ENCODE data around the gene DNAJC8.

DNAJC8 gene

DNA sequence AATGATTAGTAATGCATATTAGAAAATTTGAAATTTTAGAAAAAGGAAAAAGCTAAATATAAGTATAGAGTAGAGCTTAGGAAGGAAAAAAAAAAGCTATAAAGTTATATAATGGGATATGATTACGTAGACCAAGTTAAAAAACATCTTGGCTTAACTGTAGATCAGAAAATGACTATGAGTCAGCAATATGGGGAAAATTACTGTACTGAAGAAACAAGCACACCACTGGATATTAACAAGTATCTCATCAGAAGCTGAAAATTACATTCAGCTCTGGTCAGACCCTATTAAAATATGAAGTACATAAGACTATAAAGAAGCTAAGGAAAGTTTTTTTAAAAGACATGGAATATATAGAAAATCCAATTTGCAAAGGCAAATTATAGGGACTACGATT lies 19.5 kb downstream of the DNAJC8 start:
- in situ Hi-C loops (cut with MboI; ENCODE audit: low pct_unique_long_range_greater_than_20kb, low sequenced_read_pairs), result no loop called here

DNA sequence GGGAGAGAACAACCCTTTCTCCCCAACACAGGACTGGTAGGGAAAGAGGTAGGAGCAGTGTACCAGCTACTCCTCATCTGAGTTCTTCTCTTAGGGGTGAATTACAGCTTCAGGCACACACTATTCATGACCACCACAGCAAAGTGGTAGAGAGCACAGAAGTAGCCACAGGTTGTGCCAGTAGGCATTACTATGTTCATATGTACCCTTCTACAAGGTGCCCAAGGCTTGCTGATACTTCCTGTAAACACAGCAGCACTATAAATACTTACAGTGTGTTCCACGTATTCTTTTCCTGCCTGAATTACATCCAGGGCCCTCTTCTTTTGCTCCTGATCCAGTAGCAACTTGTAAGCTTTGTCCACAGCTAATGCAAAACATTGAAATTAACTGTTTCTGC lies 23.1 kb downstream of the DNAJC8 start:
- in situ Hi-C loops (cut with MboI; ENCODE audit: low pct_unique_long_range_greater_than_20kb, low sequenced_read_pairs), result no loop called here
- DNase-seq, result no peak

More for the DNA sequence above, 19.5 kb downstream of the DNAJC8 start:
- no peak for DNase-seq

DNA sequence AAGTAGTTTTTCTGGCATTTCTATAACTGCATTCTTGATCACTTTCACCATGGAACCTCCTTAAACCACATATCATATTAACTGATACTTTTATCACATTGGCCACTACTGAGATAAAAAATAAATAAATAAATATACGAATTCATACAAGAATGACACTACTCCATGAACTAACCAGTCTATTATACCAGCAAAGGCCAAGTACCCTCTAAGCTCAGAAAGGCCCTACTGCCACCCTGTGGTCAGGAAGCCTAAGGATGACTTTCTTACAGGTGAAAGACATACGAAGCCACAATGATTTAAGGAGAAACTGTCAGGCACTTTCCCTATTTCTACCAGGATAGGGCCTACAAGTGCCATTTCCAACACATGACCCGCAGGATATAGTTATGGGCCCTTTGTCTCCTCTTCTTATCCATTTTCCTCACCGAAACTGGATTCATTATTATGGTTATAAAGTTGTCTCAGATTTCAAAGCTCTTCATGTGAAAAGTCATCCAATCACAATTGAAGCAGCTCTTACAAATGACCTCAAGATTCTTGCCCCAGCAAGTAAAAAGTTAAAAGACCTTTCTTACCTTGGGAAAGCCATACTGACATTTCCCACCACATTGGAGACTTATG lies 23.9 kb downstream of the DNAJC8 start:
- in situ Hi-C loops (cut with MboI; ENCODE audit: low pct_unique_long_range_greater_than_20kb, low sequenced_read_pairs), result no loop called here
- peak; percentile 78 for DNase-seq

DNA sequence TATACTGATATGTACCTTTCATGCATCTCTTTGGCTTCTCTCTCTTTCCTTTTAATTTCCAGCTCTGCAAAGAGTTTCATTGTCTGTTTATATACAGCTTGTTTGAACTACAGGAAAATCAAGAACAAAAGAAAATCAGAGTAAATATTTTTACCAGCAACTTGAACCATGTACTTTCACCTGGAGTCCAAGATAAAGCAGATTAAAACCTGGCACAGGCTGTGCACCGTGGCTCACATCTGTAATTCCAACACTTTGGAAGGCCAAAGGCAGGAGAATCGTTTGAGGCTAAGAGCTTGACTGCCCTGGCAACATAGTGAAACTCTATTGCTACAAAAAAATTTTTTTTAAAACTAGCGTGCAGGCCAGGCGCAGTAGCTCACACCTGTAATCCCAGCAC lies 27.6 kb downstream of the DNAJC8 start:
- in situ Hi-C loops (cut with MboI; ENCODE audit: low pct_unique_long_range_greater_than_20kb, low sequenced_read_pairs), result no loop called here
- DNase-seq, result no peak

DNA sequence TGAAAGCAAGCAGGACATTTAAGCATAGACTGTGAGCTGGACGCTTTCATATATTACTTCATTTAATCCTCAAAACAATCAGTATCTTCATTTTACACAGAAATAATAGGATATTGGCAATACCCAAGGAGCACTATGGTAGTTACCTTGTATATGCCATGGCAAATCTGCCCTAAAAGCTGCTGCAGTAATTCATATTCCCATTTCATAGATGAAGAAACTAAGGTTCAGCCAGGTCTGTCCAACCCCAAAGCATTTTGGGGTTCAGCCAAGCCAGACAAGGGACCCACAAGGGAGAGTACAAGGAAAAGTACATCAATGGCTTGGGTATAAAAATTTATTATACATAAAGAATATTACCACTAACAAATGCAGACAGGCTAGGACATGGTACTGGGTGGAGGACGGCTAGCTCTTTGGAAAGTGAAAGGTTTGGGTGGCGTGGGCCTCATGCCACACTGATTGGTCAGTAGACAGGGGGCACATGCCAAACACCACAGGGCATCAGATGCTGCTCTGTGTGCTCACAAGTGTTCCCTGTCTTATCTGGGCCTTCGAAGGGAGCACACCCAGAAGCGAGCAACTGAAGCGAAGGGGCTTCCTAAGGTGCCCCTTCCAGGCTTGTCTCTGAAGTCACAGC lies 32.5 kb downstream of the DNAJC8 start:
- DNase-seq, result no peak
- in situ Hi-C loops (cut with MboI; ENCODE audit: low pct_unique_long_range_greater_than_20kb, low sequenced_read_pairs), result no loop called here

DNA sequence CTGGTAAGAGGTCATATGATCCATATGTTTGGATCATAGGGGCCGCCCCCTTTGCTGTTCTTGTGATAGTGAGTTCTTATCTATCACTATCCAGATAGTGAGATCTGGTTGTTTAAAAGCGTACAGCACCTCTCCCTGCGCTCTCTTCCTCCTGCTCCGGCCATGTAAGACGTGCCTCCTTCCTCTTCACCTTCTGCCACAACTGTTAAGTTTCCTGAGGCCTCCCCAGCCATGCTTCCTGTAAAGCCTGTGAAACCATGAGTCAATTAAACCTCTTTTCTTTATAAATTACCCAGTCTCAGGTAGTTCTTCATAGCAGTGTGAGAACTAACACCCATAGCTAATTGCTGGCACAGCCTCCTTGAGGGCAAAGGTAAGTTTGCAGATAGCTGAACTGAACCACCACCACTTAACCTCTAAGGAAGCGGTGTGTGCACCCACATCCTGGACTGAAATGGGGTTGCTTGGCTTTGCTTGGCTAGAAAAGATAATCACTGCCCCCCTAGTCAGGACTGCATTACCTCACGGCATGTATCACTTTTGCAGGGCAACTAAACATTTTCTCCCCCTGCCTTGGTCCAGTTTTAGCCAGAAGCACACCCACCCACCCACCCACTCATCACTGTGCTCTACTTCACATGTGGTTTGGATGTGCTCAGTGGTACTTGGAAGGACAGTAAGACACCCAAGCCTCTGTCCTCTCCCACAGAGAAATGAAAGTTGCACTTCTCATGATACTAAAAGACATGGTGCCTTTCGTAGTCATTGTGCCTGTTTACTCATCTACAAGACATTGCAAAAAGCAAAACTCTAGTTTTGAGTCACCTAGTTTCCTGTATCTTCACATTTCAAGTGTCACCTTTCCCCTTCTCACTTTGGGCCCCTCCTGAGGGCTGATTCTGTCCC lies 33.2 kb downstream of the DNAJC8 start:
- DNase-seq, result peak; percentile 32
- in situ Hi-C loops (cut with MboI; ENCODE audit: low pct_unique_long_range_greater_than_20kb, low sequenced_read_pairs), result no loop called here

DNA sequence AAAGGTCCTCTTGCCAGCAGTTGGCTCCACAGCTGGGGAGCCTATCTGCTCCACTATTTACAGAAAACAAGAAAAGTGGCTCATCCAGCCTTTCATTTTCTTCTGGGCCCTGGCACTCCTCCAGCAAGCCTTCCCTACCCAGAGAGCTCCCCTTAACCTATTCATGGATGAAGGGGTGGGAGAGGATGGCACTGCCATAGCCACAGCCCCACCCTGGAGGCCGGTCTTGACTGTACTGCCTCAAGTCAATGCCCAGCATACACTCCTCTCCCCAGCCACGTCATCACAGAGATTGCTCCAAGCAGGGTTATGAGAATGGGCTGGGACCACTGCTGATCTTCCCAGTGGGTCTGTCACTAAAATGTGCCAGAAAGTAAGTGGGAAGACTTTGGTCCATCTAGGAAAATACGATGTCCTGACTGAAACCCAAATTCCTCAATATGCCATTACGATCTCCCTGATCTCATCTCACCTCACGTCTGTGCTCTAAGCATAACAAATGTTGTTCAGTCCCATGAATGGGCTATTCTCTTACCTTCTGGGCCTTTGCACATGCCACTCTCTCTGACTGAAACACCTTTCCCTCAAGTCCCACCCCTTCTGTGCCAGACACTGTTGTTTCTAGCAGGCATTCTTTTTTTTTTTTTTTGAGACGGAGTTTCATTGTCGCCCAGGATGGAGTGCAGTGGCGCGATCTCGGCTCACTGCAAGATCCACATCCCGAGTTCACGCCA lies 35.0 kb downstream of the DNAJC8 start:
- in situ Hi-C loops (cut with MboI; ENCODE audit: low pct_unique_long_range_greater_than_20kb, low sequenced_read_pairs), result no loop called here
- no peak for DNase-seq

DNA sequence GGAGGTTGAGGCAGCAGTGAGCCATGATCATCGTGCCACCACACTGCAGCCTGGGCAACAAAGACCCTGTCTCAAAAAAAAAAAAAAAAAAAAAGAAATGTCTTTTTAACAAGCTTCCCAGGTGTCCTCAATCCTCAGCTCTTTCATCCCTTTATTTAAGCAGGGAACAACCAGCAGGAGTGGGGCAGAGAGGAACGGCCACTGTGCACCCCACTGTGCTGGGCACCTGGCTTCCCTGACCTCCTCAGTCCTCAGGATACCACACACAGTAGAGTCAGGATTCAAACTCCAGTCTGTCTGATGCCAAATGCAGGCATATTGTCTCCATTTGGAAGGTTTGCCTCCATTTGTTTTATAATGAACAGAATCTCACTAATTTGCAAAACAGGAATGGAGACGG lies 36.5 kb downstream of the DNAJC8 start:
- no peak for DNase-seq
- in situ Hi-C loops (cut with MboI; ENCODE audit: low pct_unique_long_range_greater_than_20kb, low sequenced_read_pairs), result no loop called here

DNA sequence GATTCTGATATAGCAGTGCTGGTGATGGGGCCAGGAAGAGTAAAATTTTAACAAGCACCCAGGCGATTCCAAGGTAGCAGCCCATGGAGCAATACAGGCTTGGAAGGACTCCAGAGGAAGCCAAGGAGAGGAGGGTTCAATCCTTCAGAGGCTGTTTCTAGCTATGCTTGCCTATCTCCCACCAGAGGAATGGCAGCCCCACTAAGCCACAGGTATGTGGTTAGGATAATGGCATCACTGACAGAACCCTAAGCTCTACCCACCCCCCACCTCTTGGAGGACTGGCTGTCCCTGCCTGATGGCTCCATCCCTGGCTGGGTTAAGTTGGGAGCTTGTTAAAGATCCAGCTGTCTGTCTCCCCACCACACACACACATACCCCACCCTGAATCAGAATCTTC lies 37.0 kb downstream of the DNAJC8 start:
- no peak for DNase-seq
- in situ Hi-C loops (cut with MboI; ENCODE audit: low pct_unique_long_range_greater_than_20kb, low sequenced_read_pairs), result no loop called here

DNA sequence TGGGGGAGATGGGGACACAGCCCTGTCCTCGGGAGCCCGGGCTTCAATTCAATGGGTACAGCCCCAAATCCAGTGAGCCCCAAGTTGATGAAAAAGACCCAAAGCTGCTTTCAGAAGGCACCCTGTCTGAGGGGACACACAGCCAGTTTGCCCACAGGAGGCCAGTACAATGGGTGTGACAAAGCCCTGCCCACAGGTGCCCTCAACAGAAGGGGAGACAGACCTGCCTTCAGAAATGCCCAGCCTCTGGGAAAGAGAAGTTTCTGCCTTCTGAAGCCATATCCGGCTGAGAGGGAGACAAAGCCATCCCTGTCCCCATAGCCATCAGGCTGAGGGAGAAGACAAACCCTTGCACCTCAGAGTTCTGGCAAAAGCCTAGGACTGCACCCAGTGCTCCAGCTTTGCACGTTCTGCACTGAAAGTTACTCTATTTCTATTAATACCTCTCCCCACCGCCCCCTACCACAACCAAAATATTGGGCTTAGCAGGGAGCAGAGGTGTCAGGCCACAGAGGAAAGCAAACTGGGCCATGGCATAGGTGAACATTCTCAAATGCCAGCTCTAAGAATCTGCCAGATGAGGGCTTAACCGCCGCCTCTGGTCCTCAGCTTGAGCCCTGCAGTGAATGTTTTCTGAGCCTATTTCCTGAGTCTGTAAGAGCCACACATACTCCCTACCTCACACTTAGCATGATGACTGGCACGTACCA lies 38.3 kb downstream of the DNAJC8 start:
- DNase-seq, result no peak
- in situ Hi-C loops (cut with MboI; ENCODE audit: low pct_unique_long_range_greater_than_20kb, low sequenced_read_pairs), result no loop called here

DNA sequence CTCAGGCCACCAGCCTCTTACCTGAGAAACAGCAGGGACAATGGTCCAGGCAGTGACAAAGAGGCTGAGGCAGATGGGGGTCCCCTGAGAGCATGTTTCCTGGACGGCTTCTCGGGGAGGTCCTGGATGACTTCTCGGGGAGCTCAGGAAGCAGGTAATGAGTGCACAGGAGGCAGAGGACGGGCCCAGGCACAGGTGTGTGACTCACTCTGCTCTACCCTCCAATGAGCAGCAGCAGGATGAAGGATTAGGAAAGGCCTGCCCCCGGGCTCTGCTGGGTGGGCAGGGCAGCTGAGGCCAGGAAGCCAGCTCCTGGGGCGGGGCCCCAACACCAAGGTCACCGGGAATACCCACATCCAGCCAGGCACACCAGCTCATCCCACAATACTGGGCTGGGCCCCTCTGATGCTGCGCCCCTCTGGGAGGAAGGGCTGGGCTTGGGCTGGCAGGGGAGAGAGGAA lies 39.1 kb downstream of the DNAJC8 start:
- in situ Hi-C loops (cut with MboI; ENCODE audit: low pct_unique_long_range_greater_than_20kb, low sequenced_read_pairs), result no loop called here
- DNase-seq, result no peak

DNA sequence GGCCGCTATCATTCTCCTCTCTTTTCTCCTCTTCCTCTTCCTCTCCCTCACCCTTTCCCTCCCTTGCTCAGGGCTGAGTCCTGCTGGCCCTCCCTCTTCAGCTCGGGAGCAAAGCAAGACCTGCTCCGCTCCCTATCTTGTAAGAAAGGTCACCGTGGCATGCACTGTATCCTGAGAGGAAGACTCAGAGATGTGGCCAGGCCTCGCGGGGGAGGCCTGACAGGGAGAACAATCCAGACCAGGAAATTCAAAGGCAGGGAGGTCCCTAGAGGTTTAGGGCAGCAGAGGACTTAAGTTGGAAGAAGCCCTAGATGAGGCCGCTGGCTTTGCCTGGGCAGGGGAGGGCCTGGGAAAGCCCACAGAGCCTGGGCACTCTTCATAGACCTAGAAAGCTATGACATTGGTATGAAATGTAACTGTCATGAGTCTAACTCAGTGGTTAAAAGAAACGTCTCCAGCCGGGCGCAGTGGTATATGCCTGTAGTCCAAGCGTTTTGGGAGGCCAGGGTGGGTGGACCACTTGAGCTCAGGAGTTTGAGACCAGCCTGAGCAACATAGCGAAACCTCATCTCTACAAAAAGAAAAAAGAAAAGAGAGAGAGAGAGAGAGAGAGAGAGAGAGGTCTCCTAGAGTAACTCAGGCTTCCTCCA lies 41.7 kb downstream of the DNAJC8 start:
- no peak for DNase-seq
- in situ Hi-C loops (cut with MboI; ENCODE audit: low pct_unique_long_range_greater_than_20kb, low sequenced_read_pairs), result no loop called here

DNA sequence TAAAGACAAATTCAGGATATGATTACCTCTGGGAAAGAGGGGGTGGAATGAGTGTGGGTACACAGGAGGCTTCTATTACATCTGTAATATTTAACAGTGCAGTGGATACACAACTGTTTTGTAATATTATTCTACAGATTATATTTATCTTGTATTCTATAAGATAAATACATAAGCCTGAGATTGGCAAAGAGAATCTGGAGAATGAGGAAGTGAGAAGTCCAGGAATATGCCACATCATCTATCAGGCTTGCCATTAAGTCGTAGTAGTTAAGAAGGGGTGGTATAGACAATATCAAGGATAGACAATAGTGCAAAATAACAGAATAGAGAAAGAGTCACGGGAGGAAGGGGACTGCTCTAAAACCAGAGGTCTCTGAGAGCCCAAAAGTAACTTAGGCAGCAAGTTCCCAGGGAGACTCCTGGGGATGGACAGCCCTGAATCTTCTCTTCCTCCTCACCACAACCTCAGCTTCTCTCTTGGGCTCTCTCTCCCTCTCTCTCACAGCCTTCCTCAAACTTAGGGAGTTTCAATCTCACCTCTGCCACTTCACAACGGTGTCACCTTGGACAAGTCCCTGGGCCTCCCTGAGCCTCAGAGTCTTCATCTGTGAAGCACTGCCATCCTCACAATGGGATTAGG lies 42.4 kb downstream of the DNAJC8 start:
- in situ Hi-C loops (cut with MboI; ENCODE audit: low pct_unique_long_range_greater_than_20kb, low sequenced_read_pairs), result no loop called here

DNA sequence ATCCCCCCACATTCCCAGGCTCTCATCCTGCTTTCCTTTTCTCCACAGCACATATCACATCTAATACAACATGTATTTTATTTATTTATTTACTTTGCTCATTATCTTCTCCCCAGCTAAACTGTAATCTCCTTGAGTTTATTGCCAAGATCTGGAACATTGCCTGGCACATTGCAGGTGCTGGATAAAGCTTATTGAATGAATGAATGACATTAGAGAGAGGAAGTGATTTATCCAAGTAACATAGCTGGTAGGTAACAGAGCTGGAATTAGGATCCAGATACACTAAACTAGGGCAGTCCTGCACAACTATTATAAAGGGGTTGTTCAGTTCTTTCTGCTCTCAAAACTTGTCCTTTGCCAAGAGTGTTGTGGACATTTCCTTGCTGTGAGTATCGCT lies 47.8 kb downstream of the DNAJC8 start:
- DNase-seq, result no peak
- in situ Hi-C loops (cut with MboI; ENCODE audit: low pct_unique_long_range_greater_than_20kb, low sequenced_read_pairs), result no loop called here

More for the DNA sequence above, 42.4 kb downstream of the DNAJC8 start:
- DNase-seq, result no peak

DNA sequence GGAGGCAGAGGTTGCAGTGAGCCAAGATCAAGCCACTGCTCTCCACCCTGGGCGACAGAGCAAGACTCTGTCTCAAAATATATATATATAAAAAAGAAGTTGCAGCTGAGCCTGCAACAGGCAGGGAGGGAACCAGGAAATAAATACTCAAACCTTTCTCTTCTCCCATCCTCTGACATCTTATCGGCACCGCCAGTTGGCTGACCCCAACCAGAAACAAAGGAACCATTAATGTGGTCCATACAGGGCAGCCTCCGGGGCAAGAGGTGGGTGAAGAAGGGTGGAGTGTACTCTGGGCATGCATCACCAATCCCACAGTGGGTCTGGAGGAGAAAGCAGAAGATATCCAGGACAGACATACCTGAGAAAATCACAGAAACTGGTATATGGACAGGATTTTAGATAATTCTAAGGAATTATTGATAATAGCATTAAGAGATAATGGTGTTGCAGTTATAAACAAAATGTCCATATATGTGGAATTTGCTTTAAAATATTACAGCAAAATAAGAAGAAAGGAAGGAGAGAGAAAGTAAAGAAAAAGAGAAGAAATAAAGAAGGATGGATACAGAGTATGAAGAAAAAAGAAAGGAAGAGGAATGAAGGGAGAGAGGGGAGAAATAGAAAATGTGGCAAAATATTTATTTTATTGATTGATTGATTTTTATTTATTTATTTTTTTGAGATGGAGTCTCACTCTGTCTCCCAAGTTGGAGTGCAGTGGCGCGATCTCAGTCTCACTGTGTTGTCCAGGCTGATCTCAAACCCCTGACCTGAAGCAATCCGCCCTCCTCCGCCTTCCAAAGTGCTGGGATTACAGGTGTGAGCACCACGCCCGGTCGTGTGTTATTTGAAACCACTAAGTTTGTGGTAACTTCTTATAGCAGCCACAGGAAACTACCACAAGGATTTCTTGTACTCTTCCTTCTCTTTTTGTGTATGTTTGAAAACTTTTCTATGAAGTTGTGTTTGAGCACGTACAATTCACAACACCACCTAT lies 52.2 kb downstream of the DNAJC8 start:
- DNase-seq, result no peak
- in situ Hi-C loops (cut with MboI; ENCODE audit: low pct_unique_long_range_greater_than_20kb, low sequenced_read_pairs), result no loop called here

DNA sequence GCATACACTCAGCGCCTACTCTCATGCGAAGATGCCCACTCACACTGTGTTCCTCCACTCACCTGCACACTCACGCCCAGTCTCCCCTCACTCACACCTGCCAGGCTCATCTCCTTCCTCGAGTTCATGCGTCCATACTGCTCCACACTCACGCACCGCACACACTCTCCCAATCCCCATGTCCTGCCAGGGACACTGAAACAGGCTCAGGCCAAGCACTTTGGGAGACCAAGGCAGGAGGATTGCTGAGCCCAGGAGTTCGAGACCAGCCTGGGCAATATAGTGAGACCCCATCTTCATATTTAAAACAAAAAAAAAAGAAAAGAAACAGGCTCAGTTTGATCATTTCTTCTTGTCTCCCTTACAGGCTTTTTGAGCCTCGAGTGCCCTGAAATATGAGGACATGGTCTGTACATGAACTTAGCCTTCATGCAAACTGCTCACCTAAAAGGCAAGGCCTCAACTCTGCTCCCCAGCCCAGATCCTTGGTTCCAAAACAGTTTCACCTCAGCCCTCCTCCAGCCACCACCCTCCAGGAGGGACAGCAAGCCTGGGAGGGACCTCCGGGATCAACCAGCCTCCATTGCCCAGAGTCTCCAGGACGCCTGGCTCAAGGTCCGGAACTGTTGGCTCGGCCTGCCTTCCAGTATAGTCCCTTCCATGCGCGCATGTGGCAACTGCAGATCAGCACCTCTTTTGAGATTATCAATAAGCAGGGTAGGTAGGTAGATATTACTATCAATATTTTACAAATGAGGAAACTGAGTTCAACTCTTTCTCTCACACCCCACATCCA lies 53.9 kb downstream of the DNAJC8 start:
- in situ Hi-C loops (cut with MboI; ENCODE audit: low pct_unique_long_range_greater_than_20kb, low sequenced_read_pairs), result no loop called here
- DNase-seq, result no peak

Data from KBM-7 (cell line).